IMR-90 (cell line): ENCODE results near the gene MAST3.
"Not testable (repeated sequence)": the region's sequence is repeated elsewhere in the genome, so short reads cannot be mapped to it uniquely, and the experiment has no call there.

ENCODE experiments used
- BHLHE40 ChIP-seq: fragments of 150-350 bp; IDR thresholded peaks from 2 replicates; pipeline ENCODE4 v1.6.1; 2016; ENCODE audit warnings: mild to moderate bottlenecking, low read depth, low read length
- CEBPB ChIP-seq: IDR thresholded peaks from 2 replicates; pipeline ENCODE4 v1.6.1; 2012; ENCODE audit warnings: low read depth, low read length, improper control_type of control experiment
- FOS ChIP-seq: fragments of 150-350 bp; IDR thresholded peaks from 2 replicates; pipeline ENCODE4 v1.6.1; 2016; ENCODE audit warnings: low read depth, low read length
- MAFK ChIP-seq: IDR thresholded peaks from 2 replicates; pipeline ENCODE4 v1.6.1; 2012; ENCODE audit warnings: low read depth, low read length, improper control_type of control experiment
- MAZ ChIP-seq: IDR thresholded peaks from 2 replicates; pipeline ENCODE4 v1.6.1; 2012; ENCODE audit warnings: low read depth, mild to moderate bottlenecking, low read length, improper control_type of control experiment, moderate library complexity, borderline replicate concordance
- MXI1 ChIP-seq: IDR thresholded peaks from 2 replicates; pipeline ENCODE4 v1.6.1; 2012; ENCODE audit warnings: low read depth, mild to moderate bottlenecking, low read length, moderate library complexity, borderline replicate concordance
- NFE2L2 ChIP-seq: fragments of 150-350 bp; IDR thresholded peaks from 2 replicates; pipeline ENCODE4 v1.6.1; 2016; ENCODE audit warnings: low read depth, mild to moderate bottlenecking, low read length
- POLR2A ChIP-seq: IDR thresholded peaks from 2 replicates; pipeline ENCODE4 v1.6.1; 2012; ENCODE audit warnings: mild to moderate bottlenecking, low read depth, low read length
- RAD21 ChIP-seq: IDR thresholded peaks from 2 replicates; pipeline ENCODE4 v1.6.1; 2012; ENCODE audit warnings: low read length, improper control_type of control experiment
- RCOR1 ChIP-seq: IDR thresholded peaks from 2 replicates; pipeline ENCODE4 v1.6.1; 2012; ENCODE audit warnings: mild to moderate bottlenecking, low read length, improper control_type of control experiment; ENCODE audit not compliant: insufficient replicate concordance
- SMC3 ChIP-seq: fragments of 150-350 bp; IDR thresholded peaks from 2 replicates; pipeline ENCODE4 v1.6.1; 2016; ENCODE audit warnings: low read depth, mild to moderate bottlenecking, antibody characterized with exemption, low read length, moderate library complexity
- TF ChIP-seq, protein P1 (sequence below): conservative IDR thresholded peaks from 2 replicates; pipeline ENCODE4 v1.5.1; 2012; ENCODE audit warnings: mild to moderate bottlenecking, low read depth, low read length, improper control_type of control experiment
- TF ChIP-seq, protein P2 (sequence below): fragments of 150-350 bp; IDR thresholded peaks from 2 replicates; pipeline ENCODE4 v1.6.1; 2017; ENCODE audit warnings: mild to moderate bottlenecking, antibody characterized with exemption, low read length, low read depth
- TF ChIP-seq, protein P3 (sequence below): fragments of 150-350 bp; IDR thresholded peaks from 2 replicates; pipeline ENCODE4 v1.6.1; 2016; ENCODE audit warnings: low read depth, mild to moderate bottlenecking, low read length, moderate library complexity, borderline replicate concordance

DNA sequence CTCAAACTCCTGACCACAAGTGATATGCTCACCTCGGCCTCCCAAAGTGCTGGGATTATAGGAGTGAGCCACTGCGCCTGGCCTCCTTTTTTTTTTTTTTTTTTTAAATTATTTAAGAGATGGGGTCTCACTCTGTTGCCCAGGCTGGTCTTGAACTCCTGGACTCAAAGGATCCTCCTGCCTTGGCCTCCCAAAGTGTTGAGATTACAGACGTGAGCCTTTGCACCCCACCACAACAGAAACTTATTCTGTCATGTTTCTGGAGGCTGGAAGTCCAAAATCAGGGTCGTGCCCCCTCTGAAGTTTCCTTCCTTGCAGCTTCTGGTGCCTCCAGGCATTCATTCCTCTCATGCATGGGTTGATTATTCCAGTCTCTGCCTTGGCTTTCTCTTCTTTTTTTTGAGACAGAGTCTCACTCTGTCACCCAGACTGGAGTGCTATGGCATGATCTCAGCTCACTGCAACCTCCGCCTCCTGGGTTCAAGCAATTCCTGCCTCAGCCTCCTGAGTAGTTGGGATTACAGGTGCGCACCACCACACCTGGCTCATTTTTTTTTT lies 61.6 kb downstream of the MAST3 start:
- TF ChIP-seq MAFK, RCOR1, MXI1, POLR2A, FOS, CEBPB, BHLHE40, MAZ, SMC3, RAD21, NFE2L2: not testable (repeated sequence)
- TF ChIP-seq, protein P1, sequence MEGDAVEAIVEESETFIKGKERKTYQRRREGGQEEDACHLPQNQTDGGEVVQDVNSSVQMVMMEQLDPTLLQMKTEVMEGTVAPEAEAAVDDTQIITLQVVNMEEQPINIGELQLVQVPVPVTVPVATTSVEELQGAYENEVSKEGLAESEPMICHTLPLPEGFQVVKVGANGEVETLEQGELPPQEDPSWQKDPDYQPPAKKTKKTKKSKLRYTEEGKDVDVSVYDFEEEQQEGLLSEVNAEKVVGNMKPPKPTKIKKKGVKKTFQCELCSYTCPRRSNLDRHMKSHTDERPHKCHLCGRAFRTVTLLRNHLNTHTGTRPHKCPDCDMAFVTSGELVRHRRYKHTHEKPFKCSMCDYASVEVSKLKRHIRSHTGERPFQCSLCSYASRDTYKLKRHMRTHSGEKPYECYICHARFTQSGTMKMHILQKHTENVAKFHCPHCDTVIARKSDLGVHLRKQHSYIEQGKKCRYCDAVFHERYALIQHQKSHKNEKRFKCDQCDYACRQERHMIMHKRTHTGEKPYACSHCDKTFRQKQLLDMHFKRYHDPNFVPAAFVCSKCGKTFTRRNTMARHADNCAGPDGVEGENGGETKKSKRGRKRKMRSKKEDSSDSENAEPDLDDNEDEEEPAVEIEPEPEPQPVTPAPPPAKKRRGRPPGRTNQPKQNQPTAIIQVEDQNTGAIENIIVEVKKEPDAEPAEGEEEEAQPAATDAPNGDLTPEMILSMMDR: not testable (repeated sequence)
- TF ChIP-seq, protein P2, sequence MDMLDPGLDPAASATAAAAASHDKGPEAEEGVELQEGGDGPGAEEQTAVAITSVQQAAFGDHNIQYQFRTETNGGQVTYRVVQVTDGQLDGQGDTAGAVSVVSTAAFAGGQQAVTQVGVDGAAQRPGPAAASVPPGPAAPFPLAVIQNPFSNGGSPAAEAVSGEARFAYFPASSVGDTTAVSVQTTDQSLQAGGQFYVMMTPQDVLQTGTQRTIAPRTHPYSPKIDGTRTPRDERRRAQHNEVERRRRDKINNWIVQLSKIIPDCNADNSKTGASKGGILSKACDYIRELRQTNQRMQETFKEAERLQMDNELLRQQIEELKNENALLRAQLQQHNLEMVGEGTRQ: not testable (repeated sequence)
- TF ChIP-seq, protein P3, sequence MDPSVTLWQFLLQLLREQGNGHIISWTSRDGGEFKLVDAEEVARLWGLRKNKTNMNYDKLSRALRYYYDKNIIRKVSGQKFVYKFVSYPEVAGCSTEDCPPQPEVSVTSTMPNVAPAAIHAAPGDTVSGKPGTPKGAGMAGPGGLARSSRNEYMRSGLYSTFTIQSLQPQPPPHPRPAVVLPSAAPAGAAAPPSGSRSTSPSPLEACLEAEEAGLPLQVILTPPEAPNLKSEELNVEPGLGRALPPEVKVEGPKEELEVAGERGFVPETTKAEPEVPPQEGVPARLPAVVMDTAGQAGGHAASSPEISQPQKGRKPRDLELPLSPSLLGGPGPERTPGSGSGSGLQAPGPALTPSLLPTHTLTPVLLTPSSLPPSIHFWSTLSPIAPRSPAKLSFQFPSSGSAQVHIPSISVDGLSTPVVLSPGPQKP: not testable (repeated sequence)
